Esophagus squamous epithelium (tissue), 4 donors: ENCODE results near the gene TNFAIP8L1.

Experiments
- POLR2A ChIP-seq, 4 donors: fragments of 450-650 bp; IDR thresholded peaks; one replicate each; pipeline ENCODE4 v1.6.1; 2017; ENCODE audit warnings: antibody characterized with exemption in 4 of 4, mild to moderate bottlenecking in 4 of 4, moderate library complexity in 3 of 4
- TF ChIP-seq, protein P1 (sequence below), 6 experiments: fragments of 450-650 bp in 4 of 6; fragments of 200-600 bp in 2 of 6; sonication (generic) in 2 of 6; IDR thresholded peaks; one replicate each; pipeline ENCODE4 v1.5.1; 2016 to 2019; ENCODE audit warnings: antibody characterized with exemption in 6 of 6, mild to moderate bottlenecking in 4 of 6, moderate library complexity in 4 of 6

DNA sequence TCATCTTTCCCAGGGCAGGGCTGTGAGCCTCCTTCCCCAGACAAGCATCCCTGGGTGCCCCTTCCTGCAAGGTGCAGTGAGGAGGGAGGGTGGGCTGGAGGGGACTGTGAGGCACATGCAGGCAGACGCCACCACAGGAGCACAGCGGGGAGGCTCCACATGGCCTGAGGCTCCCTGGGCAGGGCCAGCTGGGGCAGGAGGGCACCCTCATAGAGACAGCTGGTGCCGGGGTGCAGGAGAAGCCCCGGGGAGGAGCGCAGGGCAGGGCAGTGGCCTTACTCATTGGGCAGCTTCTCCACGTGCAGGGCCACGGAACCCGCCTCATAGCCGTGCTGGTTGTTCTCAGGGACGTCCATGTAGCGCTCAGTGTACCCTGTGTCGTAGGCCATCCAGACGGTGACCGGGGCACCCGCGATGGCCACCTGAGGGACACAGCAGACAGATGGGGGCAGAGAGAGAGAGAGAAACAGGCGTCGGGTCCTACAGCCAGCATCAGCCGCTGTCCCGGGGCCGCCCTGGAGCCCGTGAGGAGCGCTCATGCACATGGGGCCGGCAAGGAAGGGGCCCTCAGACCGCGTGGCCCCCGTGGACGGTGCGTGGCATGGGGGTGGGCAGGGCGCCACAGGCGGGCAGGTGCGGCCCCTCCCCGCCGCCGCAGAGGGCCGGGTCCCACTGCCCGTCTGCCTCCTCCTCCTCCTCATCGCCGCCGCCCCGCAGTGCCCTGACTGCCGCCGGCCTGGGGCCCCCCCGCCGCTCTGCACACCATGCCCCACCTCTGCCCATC lies 43.3 kb downstream of the TNFAIP8L1 start:
- TF ChIP-seq, protein P1, sequence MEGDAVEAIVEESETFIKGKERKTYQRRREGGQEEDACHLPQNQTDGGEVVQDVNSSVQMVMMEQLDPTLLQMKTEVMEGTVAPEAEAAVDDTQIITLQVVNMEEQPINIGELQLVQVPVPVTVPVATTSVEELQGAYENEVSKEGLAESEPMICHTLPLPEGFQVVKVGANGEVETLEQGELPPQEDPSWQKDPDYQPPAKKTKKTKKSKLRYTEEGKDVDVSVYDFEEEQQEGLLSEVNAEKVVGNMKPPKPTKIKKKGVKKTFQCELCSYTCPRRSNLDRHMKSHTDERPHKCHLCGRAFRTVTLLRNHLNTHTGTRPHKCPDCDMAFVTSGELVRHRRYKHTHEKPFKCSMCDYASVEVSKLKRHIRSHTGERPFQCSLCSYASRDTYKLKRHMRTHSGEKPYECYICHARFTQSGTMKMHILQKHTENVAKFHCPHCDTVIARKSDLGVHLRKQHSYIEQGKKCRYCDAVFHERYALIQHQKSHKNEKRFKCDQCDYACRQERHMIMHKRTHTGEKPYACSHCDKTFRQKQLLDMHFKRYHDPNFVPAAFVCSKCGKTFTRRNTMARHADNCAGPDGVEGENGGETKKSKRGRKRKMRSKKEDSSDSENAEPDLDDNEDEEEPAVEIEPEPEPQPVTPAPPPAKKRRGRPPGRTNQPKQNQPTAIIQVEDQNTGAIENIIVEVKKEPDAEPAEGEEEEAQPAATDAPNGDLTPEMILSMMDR (IDR thresholded peaks at IDR 0.05): no peak
- TF ChIP-seq POLR2A (IDR thresholded peaks at IDR 0.05): no peak
